Measurements from ENCODE around the gene CRADD.

CRADD gene

GRCh38 chr12:93857991-93858447 is 180.8 kb downstream of the CRADD start:
- H3K27me3 ChIP-seq (ENCODE audit: insufficient read depth, low read length, poor library complexity): no peaks in the 10 kb centered on the region
- H2AFZ ChIP-seq (ENCODE audit: low read depth, low read length): no peak overlapping the region
- no peak overlapping the region for H3K4me3 ChIP-seq (ENCODE audit: low read depth in 1 of 2, low read length in 2 of 2)
- H3K36me3 ChIP-seq (ENCODE audit: insufficient read depth, low read length): no peaks in the 10 kb centered on the region
- no peak overlapping the region for H3K4me2 ChIP-seq (ENCODE audit: insufficient read depth, low read length)
- H3K4me1 ChIP-seq (ENCODE audit: insufficient read depth, low read length): peaks cover 12% of the 10 kb centered on the region; the same call in 1 of the 2 replicates
- H3K79me2 ChIP-seq (ENCODE audit: insufficient read depth, low read length): no peaks in the 10 kb centered on the region
- ATAC-seq (ENCODE audit: insufficient read depth, low read depth): no peak
- no peak for TF ChIP-seq CTCF (IDR thresholded peaks at IDR 0.05; ENCODE audit: borderline replicate concordance, extremely low read depth, low read length, poor library complexity, severe bottlenecking)
- H3K27ac ChIP-seq (ENCODE audit: low read length): no peak overlapping the region
- H3K9ac ChIP-seq (ENCODE audit: low read depth, low read length): no peak overlapping the region
- H3K9me3 ChIP-seq (ENCODE audit: insufficient read depth, low read length, severe bottlenecking): no peaks in the 10 kb centered on the region
- no peak for DNase-seq
- no peaks in the 10 kb centered on the region for H4K20me1 ChIP-seq (ENCODE audit: insufficient read depth, low read length)

- H3K27me3 ChIP-seq (ENCODE audit: insufficient read depth, low read length, poor library complexity): no peaks in the 10 kb centered on the region
- TF ChIP-seq EZH2 (IDR thresholded peaks at IDR 0.05; ENCODE audit: borderline replicate concordance, low read depth, low read length, severe bottlenecking) (no peak), CTCF (IDR thresholded peaks at IDR 0.05; ENCODE audit: borderline replicate concordance, extremely low read depth, low read length, poor library complexity, severe bottlenecking) (no peak)
- ATAC-seq (ENCODE audit: insufficient read depth, low read depth): no peak
Measured at GRCh38 chr12:93860668-93861373, 183.6 kb downstream of the CRADD start.

DNA sequence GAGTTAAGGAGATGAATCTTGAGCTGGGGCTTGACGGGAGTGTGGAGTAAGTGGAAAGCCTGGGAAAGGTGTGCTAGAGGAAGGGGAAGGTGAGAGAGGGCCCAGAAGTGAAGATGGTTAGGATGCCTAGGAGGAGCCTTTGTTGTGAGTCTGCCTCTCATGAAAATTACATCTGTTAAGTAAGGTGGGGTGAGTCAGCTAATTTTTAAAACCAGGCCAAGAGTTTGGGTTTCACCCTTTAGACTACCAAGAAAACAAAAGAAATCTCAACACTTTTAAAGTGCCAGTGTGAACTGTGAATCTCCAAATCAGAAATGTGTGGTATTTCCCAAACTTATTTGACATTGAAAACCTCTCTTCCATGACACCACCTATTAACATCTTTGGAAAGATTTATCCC is 185.2 kb downstream of the CRADD start:
- H3K4me2 ChIP-seq (ENCODE audit: insufficient read depth, low read length): no peak overlapping the region
- no peak overlapping the region for H2AFZ ChIP-seq (ENCODE audit: low read depth, low read length)
- no peaks in the 10 kb centered on the region for H3K79me2 ChIP-seq (ENCODE audit: insufficient read depth, low read length)
- H3K4me3 ChIP-seq (ENCODE audit: low read depth in 1 of 2, low read length in 2 of 2): no peak overlapping the region
- peaks cover 28% of the 10 kb centered on the region for H3K9me3 ChIP-seq (ENCODE audit: insufficient read depth, low read length, severe bottlenecking)
- no peak for TF ChIP-seq CTCF (IDR thresholded peaks at IDR 0.05; ENCODE audit: borderline replicate concordance, extremely low read depth, low read length, poor library complexity, severe bottlenecking)
- no peak for TF ChIP-seq EZH2 (IDR thresholded peaks at IDR 0.05; ENCODE audit: borderline replicate concordance, low read depth, low read length, severe bottlenecking)
- no peaks in the 10 kb centered on the region for H3K27me3 ChIP-seq (ENCODE audit: insufficient read depth, low read length, poor library complexity)
- ATAC-seq (ENCODE audit: insufficient read depth, low read depth) (no peak), DNase-seq (no peak)
- no peak overlapping the region for H3K9ac ChIP-seq (ENCODE audit: low read depth, low read length)
- H3K36me3 ChIP-seq (ENCODE audit: insufficient read depth, low read length): no peaks in the 10 kb centered on the region; the same call in 1 of the 2 replicates
- H3K4me1 ChIP-seq (ENCODE audit: insufficient read depth, low read length): no peaks in the 10 kb centered on the region
- no peaks in the 10 kb centered on the region for H4K20me1 ChIP-seq (ENCODE audit: insufficient read depth, low read length)
- no peak overlapping the region for H3K27ac ChIP-seq (ENCODE audit: low read length)

More at GRCh38 chr12:93860668-93861373, 183.6 kb downstream of the CRADD start:
- Histone ChIP-seq H2AFZ (ENCODE audit: low read depth, low read length) (no peak overlapping the region), H3K4me3 (ENCODE audit: low read depth in 1 of 2, low read length in 2 of 2) (no peak overlapping the region), H3K4me1 (ENCODE audit: insufficient read depth, low read length) (no peaks in the 10 kb centered on the region), H3K36me3 (ENCODE audit: insufficient read depth, low read length) (no peaks in the 10 kb centered on the region), H3K4me2 (ENCODE audit: insufficient read depth, low read length) (no peak overlapping the region), H3K9ac (ENCODE audit: low read depth, low read length) (no peak overlapping the region), H3K9me3 (ENCODE audit: insufficient read depth, low read length, severe bottlenecking) (peaks cover 15% of the 10 kb centered on the region), H3K27ac (ENCODE audit: low read length) (no peak overlapping the region), H4K20me1 (ENCODE audit: insufficient read depth, low read length) (no peaks in the 10 kb centered on the region), H3K79me2 (ENCODE audit: insufficient read depth, low read length) (no peaks in the 10 kb centered on the region)
- no peak for DNase-seq

All from DND-41 (cell line).